Esophagus squamous epithelium (tissue), 5 donors: ENCODE results near the gene COL23A1. TPM values are rescaled to one million over a fixed set of nuclear protein-coding genes. Genes with fewer than 3 reads are reported as not detected.

ENCODE experiments used
- DNase-seq: peaks from one replicate; lab custom pipeline; 2025; lab: John Stamatoyannopoulos, UW
- H3K27ac ChIP-seq, 4 donors: fragments of 200-600 bp; sonication (generic); one replicate each; pipeline ENCODE4 v1.5.1; 2016 to 2019; ENCODE audit warnings: mild to moderate bottlenecking in 1 of 4
- H3K27me3 ChIP-seq, 4 donors: fragments of 200-600 bp; sonication (generic); 1 replicate in 3 of 4; 2 replicates in 1 of 4; pipeline versions ENCODE4 v1.5.1 to v1.6.0; 2017 to 2021; ENCODE audit warnings: antibody characterized with exemption in 1 of 4
- H3K36me3 ChIP-seq, 3 donors: fragments of 200-600 bp; sonication (generic); one replicate each; pipeline ENCODE4 v1.5.1; 2016 to 2019
- H3K4me1 ChIP-seq, 3 donors: fragments of 200-600 bp; sonication (generic); one replicate each; pipeline ENCODE4 v1.5.1; 2017 to 2019
- H3K4me3 ChIP-seq, 4 donors: fragments of 200-600 bp; sonication (generic); 1 replicate in 3 of 4; 2 replicates in 1 of 4; pipeline ENCODE4 v1.5.1; 2016 to 2019; ENCODE audit warnings: mild to moderate bottlenecking in 2 of 4, moderate library complexity in 1 of 4
- H3K9me3 ChIP-seq, 3 donors: fragments of 200-600 bp; sonication (generic); one replicate each; pipeline ENCODE4 v1.5.1; 2016 to 2019
- POLR2A ChIP-seq, 4 donors: fragments of 450-650 bp; IDR thresholded peaks; one replicate each; pipeline ENCODE4 v1.6.1; 2017; ENCODE audit warnings: antibody characterized with exemption in 4 of 4, mild to moderate bottlenecking in 4 of 4, moderate library complexity in 3 of 4
- WGBS, 2 donors: methylation state at CpG; one replicate each; pipeline ENCODE4 v1.1.5; 2018; 5-methylcytosine and 5-hydroxymethylcytosine counted together
- intact Hi-C: fragments of 100-400 bp; cut with DNase I; formaldehyde crosslinking; loops from one replicate; pipeline ENCODE4 v1.15.0; 2022
- total RNA-seq, 4 donors: library from RNA; depleted of rRNA; stranded (reverse); fragments of >200 nt; gene quantifications; one replicate each; pipeline ENCODE4 v1.1.0, GENCODE V29; 2016
- TF ChIP-seq, protein P1 (sequence below), 6 experiments: fragments of 450-650 bp in 4 of 6; fragments of 200-600 bp in 2 of 6; sonication (generic) in 2 of 6; IDR thresholded peaks; one replicate each; pipeline ENCODE4 v1.5.1; 2016 to 2019; ENCODE audit warnings: antibody characterized with exemption in 6 of 6, mild to moderate bottlenecking in 4 of 6, moderate library complexity in 4 of 6
- donor health status: DM: yes; HTN: yes; CAD: no.

COL23A1 gene
- total RNA-seq, 4 donors from 2014 or later = 0.41 to 1.5 (median 0.44) TPM; not detected in 1

DNA sequence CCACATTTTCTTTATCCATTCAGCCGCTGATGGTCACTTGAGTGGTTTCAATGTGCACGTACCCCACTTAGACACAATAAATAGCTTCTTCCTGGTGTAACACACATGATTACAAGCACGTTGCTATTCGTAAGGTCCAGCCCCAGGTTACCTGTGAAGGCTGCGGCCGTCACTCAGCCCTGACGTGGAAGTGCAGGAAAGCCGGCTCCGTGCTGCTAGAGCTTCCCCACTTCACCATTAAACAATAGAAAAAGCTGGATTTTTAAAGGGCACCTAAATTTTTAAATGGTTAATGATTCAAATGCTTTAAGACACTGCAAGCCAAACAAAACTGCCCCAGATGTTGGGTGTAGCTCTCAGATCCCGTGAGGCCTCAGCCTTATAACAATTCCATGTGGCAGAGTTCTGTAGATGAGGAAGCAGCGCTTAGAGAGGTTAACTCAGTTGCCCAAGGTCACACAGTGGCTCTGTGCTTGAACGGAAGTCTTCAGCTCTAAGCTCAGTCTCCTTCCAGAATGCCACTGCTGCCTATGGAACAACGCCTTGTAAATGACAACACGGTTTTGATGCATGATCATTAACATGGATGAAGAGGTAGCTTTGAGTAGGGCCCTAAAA, 125.7 kb downstream of the COL23A1 start:
- WGBS, 2 donors = 78 to 80% methylated on average over 13 of the region's 14 CpGs
- Histone ChIP-seq H3K4me1 (peaks cover 8 to 39% (median 15%) of the 10 kb centered on the region in 3 donors), H3K4me3 (no peak overlapping the region), H3K36me3 (no peaks in the 10 kb centered on the region), H3K9me3 (no peaks in the 10 kb centered on the region), H3K27ac (no peak overlapping the region), H3K27me3 (peaks cover 0 to 2% (median 0%) of the 10 kb centered on the region in 4 donors)
- TF ChIP-seq, protein P1, sequence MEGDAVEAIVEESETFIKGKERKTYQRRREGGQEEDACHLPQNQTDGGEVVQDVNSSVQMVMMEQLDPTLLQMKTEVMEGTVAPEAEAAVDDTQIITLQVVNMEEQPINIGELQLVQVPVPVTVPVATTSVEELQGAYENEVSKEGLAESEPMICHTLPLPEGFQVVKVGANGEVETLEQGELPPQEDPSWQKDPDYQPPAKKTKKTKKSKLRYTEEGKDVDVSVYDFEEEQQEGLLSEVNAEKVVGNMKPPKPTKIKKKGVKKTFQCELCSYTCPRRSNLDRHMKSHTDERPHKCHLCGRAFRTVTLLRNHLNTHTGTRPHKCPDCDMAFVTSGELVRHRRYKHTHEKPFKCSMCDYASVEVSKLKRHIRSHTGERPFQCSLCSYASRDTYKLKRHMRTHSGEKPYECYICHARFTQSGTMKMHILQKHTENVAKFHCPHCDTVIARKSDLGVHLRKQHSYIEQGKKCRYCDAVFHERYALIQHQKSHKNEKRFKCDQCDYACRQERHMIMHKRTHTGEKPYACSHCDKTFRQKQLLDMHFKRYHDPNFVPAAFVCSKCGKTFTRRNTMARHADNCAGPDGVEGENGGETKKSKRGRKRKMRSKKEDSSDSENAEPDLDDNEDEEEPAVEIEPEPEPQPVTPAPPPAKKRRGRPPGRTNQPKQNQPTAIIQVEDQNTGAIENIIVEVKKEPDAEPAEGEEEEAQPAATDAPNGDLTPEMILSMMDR (IDR thresholded peaks at IDR 0.05) = no peak
- no peak for TF ChIP-seq POLR2A (IDR thresholded peaks at IDR 0.05)
- intact Hi-C loops = no loop called here
- no peak for DNase-seq

DNA sequence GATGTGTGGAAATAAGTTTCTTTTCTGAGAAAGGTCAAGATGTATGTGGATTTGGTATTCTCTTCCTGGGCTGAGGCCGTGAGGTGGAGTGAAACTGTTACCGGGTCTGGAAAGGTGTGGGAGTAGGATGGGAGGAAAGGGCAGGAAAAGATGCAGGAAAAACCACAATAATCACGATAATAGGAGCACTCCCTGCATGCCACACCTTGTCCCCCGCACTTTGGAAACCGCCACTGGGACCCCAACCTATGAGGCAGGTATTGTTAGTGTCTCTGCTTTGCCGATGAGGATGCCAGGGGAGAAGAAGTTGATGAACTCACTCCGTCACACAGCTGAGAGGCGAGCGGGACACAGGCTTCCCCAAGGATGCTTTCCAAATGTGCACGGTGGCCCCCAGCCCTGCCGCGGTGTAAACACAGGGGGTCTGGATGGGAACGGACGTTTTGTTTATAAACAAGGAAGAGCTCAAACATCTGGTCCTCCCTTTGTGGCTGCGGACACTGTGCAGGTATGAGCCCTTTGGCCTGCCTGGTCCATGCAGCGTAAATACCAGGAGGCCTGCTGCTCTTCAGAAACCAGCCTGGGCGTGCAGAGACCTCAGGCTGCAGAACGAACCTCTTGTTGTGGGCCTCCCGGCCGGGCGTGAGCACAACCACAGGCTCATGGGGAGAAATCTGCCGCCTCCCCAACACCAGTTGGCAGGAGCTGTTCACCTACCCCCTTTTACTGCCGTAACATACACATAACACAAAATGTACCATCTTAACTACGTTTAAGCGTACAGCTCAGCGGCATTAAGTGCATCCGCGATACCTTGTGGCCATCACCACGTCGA, 126.7 kb downstream of the COL23A1 start:
- TF ChIP-seq, protein P1 (IDR thresholded peaks at IDR 0.05) = no peak
- TF ChIP-seq POLR2A (IDR thresholded peaks at IDR 0.05) = no peak
- no peaks in the 10 kb centered on the region for H3K27me3 ChIP-seq
- intact Hi-C loops = no loop called here
- WGBS, 2 donors = 84 to 92% methylated on average over 28 to 29 of the region's 30 CpGs
- DNase-seq = no peak
- no peaks in the 10 kb centered on the region for H3K36me3 ChIP-seq
- peaks cover 8 to 34% (median 13%) of the 10 kb centered on the region in 3 donors for H3K4me1 ChIP-seq
- H3K27ac ChIP-seq = no peak overlapping the region
- no peaks in the 10 kb centered on the region for H3K9me3 ChIP-seq
- H3K4me3 ChIP-seq = no peak overlapping the region

DNA sequence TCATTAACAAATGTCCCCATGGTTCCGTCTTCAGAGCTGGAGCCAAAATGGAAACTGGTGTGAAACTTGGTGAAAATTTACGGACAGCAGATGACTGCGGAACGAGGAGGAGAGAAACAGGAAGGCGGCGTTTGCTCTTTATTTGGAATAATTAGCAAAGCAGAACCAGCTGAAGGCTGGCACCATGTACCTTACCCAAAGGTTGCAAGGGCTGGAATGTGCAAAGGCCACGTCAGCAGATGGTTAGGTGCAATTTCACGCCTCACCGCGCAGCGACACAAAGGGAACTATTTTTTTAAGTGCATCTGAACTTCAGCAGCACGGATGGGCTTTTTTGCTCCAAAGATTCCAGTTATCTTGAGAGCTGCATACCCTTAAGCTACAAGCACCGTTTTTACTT, 127.4 kb downstream of the COL23A1 start:
- TF ChIP-seq POLR2A (IDR thresholded peaks at IDR 0.05) = no peak
- TF ChIP-seq, protein P1 (IDR thresholded peaks at IDR 0.05) = no peak
- Histone ChIP-seq H3K27me3 (no peaks in the 10 kb centered on the region), H3K27ac (no peak overlapping the region), H3K9me3 (no peaks in the 10 kb centered on the region), H3K36me3 (no peaks in the 10 kb centered on the region), H3K4me3 (no peak overlapping the region), H3K4me1 (peaks cover 1 to 27% (median 6%) of the 10 kb centered on the region in 3 donors)
- no peak for DNase-seq
- intact Hi-C loops = no loop called here
- 88 to 91% methylated on average over 13 of the region's 13 CpGs for WGBS, 2 donors

DNA sequence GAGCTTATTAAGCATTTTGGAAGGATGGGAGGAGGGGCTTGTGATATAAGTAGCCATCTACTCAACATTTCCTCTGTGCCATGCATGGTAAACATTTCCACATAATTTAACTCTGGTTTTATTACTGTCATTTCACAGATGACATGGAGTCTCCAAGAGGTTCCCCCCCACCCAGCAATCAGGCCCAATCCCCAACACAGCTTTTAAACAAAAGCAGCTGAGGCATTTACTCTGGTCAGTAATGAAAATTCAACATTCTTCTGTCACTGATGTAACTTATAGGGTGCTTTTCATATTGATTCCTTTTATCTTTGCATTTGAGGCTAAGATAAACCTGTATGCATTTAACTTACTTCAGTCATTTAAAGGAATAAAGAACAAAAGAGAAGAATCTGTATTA, 128.1 kb downstream of the COL23A1 start:
- no peak for DNase-seq
- intact Hi-C loops = no loop called here
- no peaks in the 10 kb centered on the region for H3K9me3 ChIP-seq
- no peaks in the 10 kb centered on the region for H3K27me3 ChIP-seq
- H3K36me3 ChIP-seq = no peaks in the 10 kb centered on the region
- H3K27ac ChIP-seq = no peak overlapping the region
- H3K4me1 ChIP-seq = peaks cover 0 to 20% (median 6%) of the 10 kb centered on the region in 3 donors
- H3K4me3 ChIP-seq = no peak overlapping the region
- TF ChIP-seq, protein P1 (IDR thresholded peaks at IDR 0.05) = no peak
- TF ChIP-seq POLR2A (IDR thresholded peaks at IDR 0.05) = no peak
